ENCODE measurements around the gene GAB3. TPM values are rescaled to one million over a fixed set of nuclear protein-coding genes. Genes with fewer than 3 reads are reported as not detected.

The GAB3 gene
- total and polyA plus RNA-seq, 2 of the 4 experiments (the other 2 are of a cell fraction): 2.2 to 3.7 TPM

DNA sequence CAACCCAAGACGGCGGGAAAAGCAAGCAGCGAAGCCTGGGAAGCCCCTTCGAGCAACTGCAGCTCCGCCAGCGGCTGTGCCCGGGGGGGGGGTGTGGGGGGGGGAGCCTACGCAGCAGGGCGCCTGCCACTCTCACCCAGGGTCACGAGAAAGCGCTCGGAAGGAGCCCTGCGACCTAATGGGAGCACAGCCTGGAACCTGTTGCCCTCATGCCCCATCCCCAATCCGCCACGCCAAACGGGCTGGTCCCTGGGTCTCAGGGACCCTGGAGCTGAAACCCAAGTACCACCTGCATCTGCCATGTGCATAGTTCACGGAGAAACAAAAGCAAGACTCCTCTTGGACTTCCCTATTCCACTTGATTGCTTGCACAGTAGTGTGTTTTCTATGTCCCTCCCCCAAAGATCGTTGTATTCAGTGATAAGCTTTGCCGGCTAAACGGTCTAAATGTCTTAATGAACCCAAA is 359 bp upstream of the GAB3 start:
- H3K4ac ChIP-seq (ENCODE audit: low read depth, low read length): no peak overlapping the region
- no peak overlapping the region for H3K56ac ChIP-seq (ENCODE audit: extremely low read depth, insufficient read depth, low read length)
- no peaks in the 10 kb centered on the region for H3K36me3 ChIP-seq (ENCODE audit: control insufficient read depth, insufficient read depth, low read length)
- H3K9me3 ChIP-seq (ENCODE audit: control insufficient read depth, insufficient read depth, low read length): no peaks in the 10 kb centered on the region
- no peak overlapping the region for H3K18ac ChIP-seq (ENCODE audit: low read depth, low read length)
- H3K9me1 ChIP-seq (ENCODE audit: insufficient read depth, low read length): no peaks in the 10 kb centered on the region
- peak; percentile 8 for ATAC-seq (ENCODE audit: low read depth)
- peaks cover 2% of the 10 kb centered on the region for H3K27me3 ChIP-seq (ENCODE audit: control insufficient read depth, insufficient read depth, low read length)
- no peak overlapping the region for H3K23ac ChIP-seq (ENCODE audit: low read depth, low read length)
- H2AFZ ChIP-seq (replicated peaks; ENCODE audit: low read length, poor library complexity): peak overlapping the region; percentile 50
- H2BK15ac ChIP-seq (ENCODE audit: low read depth, low read length): no peak overlapping the region
- ChIA-PET CTCF (no interaction called here), POLR2A (ENCODE audit: unreplicated experiment) (no interaction called here)
- H2BK120ac ChIP-seq (ENCODE audit: low read depth, low read length): no peak overlapping the region
- 47% methylated on average over 3 of the region's 20 CpGs; no CpG with 5 or more reads in 1 of the 2 experiments for WGBS, 2 experiments (ENCODE audit: extremely low coverage in 2 of 2, insufficient read length in 1 of 2)
- no peak overlapping the region for H3K27ac ChIP-seq (ENCODE audit: insufficient read depth, low read length)
- no peak overlapping the region for H2BK20ac ChIP-seq (ENCODE audit: low read depth, low read length)
- intact Hi-C loops (cut with micrococcal nuclease): no loop called here
- in situ Hi-C loops (cut with MboI; ENCODE audit: low sequenced_read_pairs): no loop called here
- no peak for DNase-seq
- no peak overlapping the region for H3K14ac ChIP-seq (replicated peaks; ENCODE audit: low read depth, low read length)
- dilution Hi-C loops (cut with HindIII; ENCODE audit: low sequenced_read_pairs, unreplicated experiment): no loop called here
- BruUV-seq (replicated peaks): no TSS peak
- no peak overlapping the region for H2AK9ac ChIP-seq (replicated peaks; ENCODE audit: low read depth, low read length, poor library complexity)
- no peak overlapping the region for H4K8ac ChIP-seq (ENCODE audit: low read depth in 2 of 2, low read length in 2 of 2)
- TF ChIP-seq POLR2A (IDR thresholded peaks at IDR 0.05; ENCODE audit: low read depth, low read length) (no peak), RFX5 (IDR thresholded peaks at IDR 0.05; ENCODE audit: low read depth, low read length) (no peak), RAD21 (IDR thresholded peaks at IDR 0.05; ENCODE audit: low read length) (no peak)
- H2BK5ac ChIP-seq (ENCODE audit: low read depth, low read length, poor library complexity, severe bottlenecking): no peak overlapping the region
- no peak overlapping the region for H4K91ac ChIP-seq (ENCODE audit: insufficient read depth, low read depth, low read length)
- no peaks in the 10 kb centered on the region; a peak in 1 of 4 replicates for H3K79me1 ChIP-seq (ENCODE audit: low read depth in 1 of 2, low read length in 2 of 2)
- no peaks in the 10 kb centered on the region for H3K4me1 ChIP-seq (ENCODE audit: control insufficient read depth, insufficient read depth, low read length)
- no peaks in the 10 kb centered on the region for H4K20me1 ChIP-seq (ENCODE audit: insufficient read depth, low read length)
- H2AK5ac ChIP-seq (ENCODE audit: low read depth, low read length): no peak overlapping the region
- 0 out of 2 replicates have a peak overlapping the region, but pooled peaks have one; percentile 44 for H3K4me2 ChIP-seq (ENCODE audit: low read depth, low read length)
- peak overlapping the region; percentile 67; the same call in 1 of the 2 replicates for H4K5ac ChIP-seq (ENCODE audit: low read depth, low read length)
- H3K4me3 ChIP-seq (ENCODE audit: insufficient read depth, low read depth, low read length): peak overlapping the region; percentile 82
- H3K9ac ChIP-seq (ENCODE audit: low read depth, low read length): no peak overlapping the region
